HCT116 (cell line): ENCODE results near the gene TAL1. TPM values are rescaled to one million over a fixed set of nuclear protein-coding genes. Genes with fewer than 3 reads are reported as not detected.
A peak's percentile ranks its signal among the peaks of the same experiment; 100 is the strongest.

Source experiments
- ATAC-seq: fragments of 200-7000 bp; cut with Tn5 transposase; 2 replicates; pipeline ENCODE4 v1.9.1; 2020; ENCODE audit warnings: mild to moderate bottlenecking, moderate library complexity
- BruUV-seq: library from RNA; stranded (reverse); fragments of 400-500 nt; replicated peaks from 2 replicates; lab custom pipeline; 2021; lab: Mats Ljungman, UMichigan
- CTCF ChIA-PET: fragments of 300-600 bp; sonication (Branson Sonifier 250); formaldehyde crosslinking; loops from one replicate; lab custom pipeline; 2021; ENCODE audit warnings: antibody characterized with exemption; lab: Charles Lee
- POLR2A ChIA-PET: fragments of 300-600, 350-600 bp; sonication (Branson Sonifier 250); formaldehyde crosslinking; loops from one replicate; lab custom pipeline; 2021; ENCODE audit warnings: antibody characterized with exemption; lab: Charles Lee
- RAD21 ChIA-PET, 2 experiments: fragments of 300-600 bp; sonication (Branson Sonifier 250); formaldehyde crosslinking; loops; one replicate each; lab custom pipeline; 2023; ENCODE audit warnings: low total read pairs in 2 of 2; ENCODE audit not compliant: uncharacterized antibody in 2 of 2, unreplicated experiment in 2 of 2, low non-redundant PET in 1 of 2; lab: Charles Lee
- DNase-seq: peaks from one replicate; pipeline ENCODE4 v3.0.0-alpha.2; 2010; ENCODE audit warnings: low read depth, low spot score
- H2AFZ ChIP-seq: fragments of 200-600 bp; shearing (Covaris generic), sonication (generic); 2 replicates; pipeline ENCODE4 v1.6.1; 2017; ENCODE audit warnings: low read depth, mixed run types, mixed read lengths, antibody characterized with exemption, low read length; ENCODE audit not compliant: poor library complexity, severe bottlenecking
- H3K27ac ChIP-seq: 2 replicates; pipeline ENCODE4 v1.5.1; 2012; ENCODE audit warnings: low read depth, low read length
- H3K27me3 ChIP-seq: fragments of 200-600 bp; sonication (generic); 2 replicates; pipeline ENCODE4 v1.6.1; 2016; ENCODE audit warnings: mixed run types, low read length, mixed read lengths; ENCODE audit not compliant: insufficient read depth
- H3K36me3 ChIP-seq, 2 experiments: fragments of 200-500 bp in 1 of 2; fragments of 200-600 bp in 1 of 2; sonication (Bioruptor generic) in 1 of 2; sonication (generic) in 1 of 2; 2 replicates each; pipeline versions ENCODE4 v1.5.1 to v1.6.1; 2014 to 2016; ENCODE audit warnings: low read length in 2 of 2, inconsistent platforms in 1 of 2, mixed read lengths in 1 of 2, mixed run types in 1 of 2; ENCODE audit not compliant: insufficient read depth in 2 of 2, control insufficient read depth in 1 of 2
- H3K4me1 ChIP-seq, 2 experiments: fragments of 200-600 bp in 1 of 2; sonication (generic) in 1 of 2; 2 replicates each; pipeline versions ENCODE4 v1.5.1 to v1.6.1; 2012 to 2017; ENCODE audit warnings: low read length in 2 of 2, inconsistent platforms in 1 of 2, mild to moderate bottlenecking in 1 of 2, mixed read lengths in 1 of 2, mixed run types in 1 of 2, moderate library complexity in 1 of 2; ENCODE audit not compliant: insufficient read depth in 2 of 2, control insufficient read depth in 1 of 2
- H3K4me2 ChIP-seq: fragments of 200-600 bp; sonication (generic); 2 replicates; pipeline ENCODE4 v1.6.1; 2017; ENCODE audit warnings: mixed run types, low read length, mixed read lengths
- H3K4me3 ChIP-seq, 2 experiments: fragments of 200-600 bp in 1 of 2; sonication (generic) in 1 of 2; replicated peaks in 1 of 2; 2 replicates each; pipeline ENCODE4 v1.5.1; 2011 to 2016; ENCODE audit warnings: low read length in 2 of 2, control low read depth in 1 of 2, low read depth in 1 of 2, mild to moderate bottlenecking in 1 of 2, mixed read lengths in 1 of 2, mixed run types in 1 of 2
- H3K79me2 ChIP-seq: fragments of 200-600 bp; sonication (generic); 2 replicates; pipeline ENCODE4 v1.6.1; 2017; ENCODE audit warnings: mild to moderate bottlenecking, mixed run types, low read length, moderate library complexity, mixed read lengths; ENCODE audit not compliant: insufficient read depth
- H3K9ac ChIP-seq: fragments of 200-600 bp; sonication (generic); 2 replicates; pipeline ENCODE4 v1.6.1; 2016; ENCODE audit warnings: low read length, mixed read lengths
- H3K9me2 ChIP-seq: fragments of 200-600 bp; sonication (generic), shearing (Covaris generic); 2 replicates; pipeline ENCODE4 v1.6.1; 2017; ENCODE audit warnings: mixed run types, mild to moderate bottlenecking, moderate library complexity; ENCODE audit not compliant: insufficient read depth
- H3K9me3 ChIP-seq, 2 experiments: fragments of 200-500 bp in 1 of 2; fragments of 200-600 bp in 1 of 2; sonication (Bioruptor generic) in 1 of 2; sonication (generic) in 1 of 2; 2 replicates each; pipeline ENCODE4 v1.6.1; 2014 to 2017; ENCODE audit warnings: low read length in 2 of 2, mixed read lengths in 2 of 2, inconsistent platforms in 1 of 2, low read depth in 1 of 2, mild to moderate bottlenecking in 1 of 2, mixed run types in 1 of 2, moderate library complexity in 1 of 2; ENCODE audit not compliant: control insufficient read depth in 1 of 2, insufficient read depth in 1 of 2
- H4K20me1 ChIP-seq: fragments of 200-600 bp; sonication (generic), shearing (Covaris generic); 2 replicates; pipeline ENCODE4 v1.6.1; 2017; ENCODE audit warnings: mixed run types, mild to moderate bottlenecking, moderate library complexity; ENCODE audit not compliant: insufficient read depth
- ATF3 ChIP-seq: IDR thresholded peaks from 2 replicates; pipeline ENCODE4 v1.6.1; 2012
- CBX3 ChIP-seq: IDR thresholded peaks from 2 replicates; pipeline ENCODE4 v1.6.1; 2012; ENCODE audit warnings: low read depth
- CEBPB ChIP-seq: IDR thresholded peaks from 2 replicates; pipeline ENCODE4 v1.6.1; 2012; ENCODE audit warnings: low read depth
- EGR1 ChIP-seq: IDR thresholded peaks from 2 replicates; pipeline ENCODE4 v1.6.1; 2012; ENCODE audit warnings: low read depth
- EZH2 ChIP-seq: fragments of 200-600 bp; sonication (generic); IDR thresholded peaks from 2 replicates; pipeline ENCODE4 v1.6.1; 2017; ENCODE audit warnings: antibody characterized with exemption, mixed run types
- FOSL1 ChIP-seq: IDR thresholded peaks from 2 replicates; pipeline ENCODE4 v1.6.1; 2012; ENCODE audit warnings: low read depth
- JUND ChIP-seq: IDR thresholded peaks from 2 replicates; pipeline ENCODE4 v1.6.1; 2012
- MAX ChIP-seq: IDR thresholded peaks from 2 replicates; pipeline ENCODE4 v1.6.1; 2012
- RAD21 ChIP-seq: IDR thresholded peaks from 2 replicates; pipeline ENCODE4 v1.6.1; 2012; ENCODE audit warnings: low read depth, mild to moderate bottlenecking
- SIN3A ChIP-seq: IDR thresholded peaks from 2 replicates; pipeline ENCODE4 v1.6.1; 2012; ENCODE audit warnings: low read depth
- SP1 ChIP-seq: IDR thresholded peaks from 2 replicates; pipeline ENCODE4 v1.6.1; 2012; ENCODE audit warnings: low read depth
- TCF7L2 ChIP-seq: IDR thresholded peaks from 2 replicates; pipeline ENCODE4 v1.7.0; 2011; ENCODE audit warnings: borderline replicate concordance, inconsistent platforms; ENCODE audit not compliant: insufficient read depth, insufficient read length; ENCODE audit errors: extremely low read depth
- ZNF274 ChIP-seq: fragments of 200-500 bp; sonication (Bioruptor generic); IDR thresholded peaks from 2 replicates; pipeline ENCODE4 v1.6.1; 2014; ENCODE audit warnings: mild to moderate bottlenecking, low read depth, low read length, inconsistent platforms
- intact Hi-C: fragments of 100-400 bp; cut with micrococcal nuclease; formaldehyde crosslinking; loops from 2 replicates; pipeline ENCODE4 v1.10.0; 2022
- total RNA-seq: library from RNA; stranded (reverse); gene quantifications from one replicate; pipeline ENCODE4 v1.2.1, GENCODE V29; 2021; ENCODE audit not compliant: unreplicated experiment
- TF ChIP-seq, protein P1 (sequence below): IDR thresholded peaks from 2 replicates; pipeline ENCODE4 v1.6.1; 2012; ENCODE audit warnings: low read depth
- TF ChIP-seq, protein P2 (sequence below): IDR thresholded peaks from 2 replicates; pipeline ENCODE4 v1.6.1; 2011; ENCODE audit warnings: mild to moderate bottlenecking, low read length, moderate library complexity; ENCODE audit not compliant: insufficient replicate concordance; ENCODE audit errors: extremely low read depth
- TF ChIP-seq, protein P3 (sequence below), 3 experiments: fragments of 200-600 bp in 1 of 3; sonication (generic) in 1 of 3; IDR thresholded peaks in 2 of 3; conservative IDR thresholded peaks in 1 of 3; 2 replicates each; pipeline ENCODE4 v1.5.1; 2012 to 2017; ENCODE audit warnings: low read depth in 2 of 3, low read length in 2 of 3, antibody characterized with exemption in 1 of 3, borderline replicate concordance in 1 of 3, control low read depth in 1 of 3, mild to moderate bottlenecking in 1 of 3, mixed read lengths in 1 of 3, mixed run types in 1 of 3, moderate library complexity in 1 of 3; ENCODE audit not compliant: insufficient read depth in 1 of 3

TAL1 gene
- total RNA-seq, 1 experiment from 2014 or later: 0.05 TPM

DNA sequence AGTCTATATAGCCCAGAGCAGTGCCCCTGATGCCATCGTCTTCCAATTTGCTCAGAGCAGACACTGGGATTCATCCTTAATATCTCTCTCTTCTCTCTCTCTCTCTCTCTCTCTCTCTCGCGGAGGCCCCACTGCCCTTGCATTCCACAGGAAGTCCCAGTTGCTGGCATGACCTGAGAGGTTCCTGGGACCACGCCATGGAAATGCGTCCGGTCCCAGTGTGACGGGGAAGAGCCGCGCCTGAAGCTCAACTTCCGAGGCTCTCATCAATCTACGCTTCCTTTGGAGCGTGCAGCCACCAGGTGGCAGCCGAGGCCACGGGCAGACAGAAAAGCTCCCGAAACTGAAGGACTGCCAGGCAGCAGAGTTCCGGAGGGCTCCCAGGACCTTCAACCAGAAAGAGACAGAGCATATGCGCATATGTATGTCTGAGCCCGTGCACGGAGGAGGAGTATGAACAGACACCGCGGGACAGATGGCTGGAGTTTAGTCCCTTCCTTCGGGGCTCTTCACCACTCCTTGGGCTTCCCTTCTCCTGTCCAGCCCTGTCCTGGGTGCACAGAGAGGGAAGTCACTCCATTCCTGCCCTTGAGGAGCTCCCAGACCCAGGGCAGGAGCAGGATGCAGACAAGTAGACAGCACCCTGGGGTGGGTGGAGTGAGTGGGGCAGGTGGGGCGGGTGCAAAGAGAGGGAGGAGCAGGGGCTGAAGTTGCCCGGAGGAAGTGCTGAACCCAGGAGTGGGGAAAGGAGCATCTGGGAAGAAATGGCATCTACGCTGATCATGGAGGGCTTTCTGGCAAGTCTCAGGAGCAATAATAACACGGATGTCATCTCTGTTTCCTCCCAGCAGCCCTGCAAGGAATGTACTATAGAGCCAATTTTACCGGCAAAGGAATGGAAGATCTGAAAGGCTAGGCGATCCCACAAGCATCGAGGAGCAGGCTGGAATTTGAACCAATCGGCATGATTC, 52.7 kb downstream of the TAL1 start:
- Histone ChIP-seq H3K4me2 (peak overlapping the region; percentile 98), H3K9ac (peak overlapping the region; percentile 62), H3K36me3 (no peaks in the 10 kb centered on the region), H3K4me1 (peaks cover 4 to 26% of the 10 kb centered on the region in 2 experiments), H3K27ac (peak overlapping the region; percentile 41), H3K27me3 (no peaks in the 10 kb centered on the region), H2AFZ (no peak overlapping the region), H4K20me1 (no peaks in the 10 kb centered on the region), H3K79me2 (no peaks in the 10 kb centered on the region), H3K4me3 (peak overlapping the region; percentile 49 to 65), H3K9me2 (no peaks in the 10 kb centered on the region), H3K9me3 (no peaks in the 10 kb centered on the region)
- POLR2A ChIA-PET: interaction anchor here (0.6 to 1.7 kb wide), 8 partner anchors 12 to 460 kb away, joined by 3 to 4 read pairs (median 4); partner anchors contain the start of genes FOXD2 and STIL
- RAD21 ChIA-PET: interaction anchor here (0.6 to 1.3 kb wide), 5 partner anchors 59 to 531 kb away, joined by 3 to 6 read pairs (median 3); partner anchors contain the start of gene FOXD2 (in 1 of the 2)
- no TSS peak for BruUV-seq
- peak; percentile 89 for DNase-seq
- ATAC-seq: peak; percentile 81
- CTCF ChIA-PET: interaction anchor here (0.6 to 2.6 kb wide), 24 partner anchors 9 to 575 kb away, joined by 3 to 31 read pairs (median 4); partner anchors contain the start of genes FOXD2, MKNK1 and PDZK1IP1
- intact Hi-C loops: loop anchor here (1.0 to 10.0 kb wide), 5 partner anchors 83 to 548 kb away; no protein-coding TSS in a partner anchor
- TF ChIP-seq ZNF274 (no peak), JUND (no peak), CBX3 (no peak), EZH2 (no peak), EGR1 (no peak), MAX (no peak; the same call in 1 of the 2 replicates), ATF3 (no peak), RAD21 (peak; percentile 95), CEBPB (no peak), SIN3A (no peak), TCF7L2 (peak; percentile 41), SP1 (no peak; the same call in 1 of the 2 replicates), FOSL1 (no peak)
- TF ChIP-seq, protein P1, sequence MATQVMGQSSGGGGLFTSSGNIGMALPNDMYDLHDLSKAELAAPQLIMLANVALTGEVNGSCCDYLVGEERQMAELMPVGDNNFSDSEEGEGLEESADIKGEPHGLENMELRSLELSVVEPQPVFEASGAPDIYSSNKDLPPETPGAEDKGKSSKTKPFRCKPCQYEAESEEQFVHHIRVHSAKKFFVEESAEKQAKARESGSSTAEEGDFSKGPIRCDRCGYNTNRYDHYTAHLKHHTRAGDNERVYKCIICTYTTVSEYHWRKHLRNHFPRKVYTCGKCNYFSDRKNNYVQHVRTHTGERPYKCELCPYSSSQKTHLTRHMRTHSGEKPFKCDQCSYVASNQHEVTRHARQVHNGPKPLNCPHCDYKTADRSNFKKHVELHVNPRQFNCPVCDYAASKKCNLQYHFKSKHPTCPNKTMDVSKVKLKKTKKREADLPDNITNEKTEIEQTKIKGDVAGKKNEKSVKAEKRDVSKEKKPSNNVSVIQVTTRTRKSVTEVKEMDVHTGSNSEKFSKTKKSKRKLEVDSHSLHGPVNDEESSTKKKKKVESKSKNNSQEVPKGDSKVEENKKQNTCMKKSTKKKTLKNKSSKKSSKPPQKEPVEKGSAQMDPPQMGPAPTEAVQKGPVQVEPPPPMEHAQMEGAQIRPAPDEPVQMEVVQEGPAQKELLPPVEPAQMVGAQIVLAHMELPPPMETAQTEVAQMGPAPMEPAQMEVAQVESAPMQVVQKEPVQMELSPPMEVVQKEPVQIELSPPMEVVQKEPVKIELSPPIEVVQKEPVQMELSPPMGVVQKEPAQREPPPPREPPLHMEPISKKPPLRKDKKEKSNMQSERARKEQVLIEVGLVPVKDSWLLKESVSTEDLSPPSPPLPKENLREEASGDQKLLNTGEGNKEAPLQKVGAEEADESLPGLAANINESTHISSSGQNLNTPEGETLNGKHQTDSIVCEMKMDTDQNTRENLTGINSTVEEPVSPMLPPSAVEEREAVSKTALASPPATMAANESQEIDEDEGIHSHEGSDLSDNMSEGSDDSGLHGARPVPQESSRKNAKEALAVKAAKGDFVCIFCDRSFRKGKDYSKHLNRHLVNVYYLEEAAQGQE: no peak
- TF ChIP-seq, protein P2, sequence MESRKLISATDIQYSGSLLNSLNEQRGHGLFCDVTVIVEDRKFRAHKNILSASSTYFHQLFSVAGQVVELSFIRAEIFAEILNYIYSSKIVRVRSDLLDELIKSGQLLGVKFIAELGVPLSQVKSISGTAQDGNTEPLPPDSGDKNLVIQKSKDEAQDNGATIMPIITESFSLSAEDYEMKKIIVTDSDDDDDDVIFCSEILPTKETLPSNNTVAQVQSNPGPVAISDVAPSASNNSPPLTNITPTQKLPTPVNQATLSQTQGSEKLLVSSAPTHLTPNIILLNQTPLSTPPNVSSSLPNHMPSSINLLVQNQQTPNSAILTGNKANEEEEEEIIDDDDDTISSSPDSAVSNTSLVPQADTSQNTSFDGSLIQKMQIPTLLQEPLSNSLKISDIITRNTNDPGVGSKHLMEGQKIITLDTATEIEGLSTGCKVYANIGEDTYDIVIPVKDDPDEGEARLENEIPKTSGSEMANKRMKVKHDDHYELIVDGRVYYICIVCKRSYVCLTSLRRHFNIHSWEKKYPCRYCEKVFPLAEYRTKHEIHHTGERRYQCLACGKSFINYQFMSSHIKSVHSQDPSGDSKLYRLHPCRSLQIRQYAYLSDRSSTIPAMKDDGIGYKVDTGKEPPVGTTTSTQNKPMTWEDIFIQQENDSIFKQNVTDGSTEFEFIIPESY: no peak
- TF ChIP-seq, protein P3, sequence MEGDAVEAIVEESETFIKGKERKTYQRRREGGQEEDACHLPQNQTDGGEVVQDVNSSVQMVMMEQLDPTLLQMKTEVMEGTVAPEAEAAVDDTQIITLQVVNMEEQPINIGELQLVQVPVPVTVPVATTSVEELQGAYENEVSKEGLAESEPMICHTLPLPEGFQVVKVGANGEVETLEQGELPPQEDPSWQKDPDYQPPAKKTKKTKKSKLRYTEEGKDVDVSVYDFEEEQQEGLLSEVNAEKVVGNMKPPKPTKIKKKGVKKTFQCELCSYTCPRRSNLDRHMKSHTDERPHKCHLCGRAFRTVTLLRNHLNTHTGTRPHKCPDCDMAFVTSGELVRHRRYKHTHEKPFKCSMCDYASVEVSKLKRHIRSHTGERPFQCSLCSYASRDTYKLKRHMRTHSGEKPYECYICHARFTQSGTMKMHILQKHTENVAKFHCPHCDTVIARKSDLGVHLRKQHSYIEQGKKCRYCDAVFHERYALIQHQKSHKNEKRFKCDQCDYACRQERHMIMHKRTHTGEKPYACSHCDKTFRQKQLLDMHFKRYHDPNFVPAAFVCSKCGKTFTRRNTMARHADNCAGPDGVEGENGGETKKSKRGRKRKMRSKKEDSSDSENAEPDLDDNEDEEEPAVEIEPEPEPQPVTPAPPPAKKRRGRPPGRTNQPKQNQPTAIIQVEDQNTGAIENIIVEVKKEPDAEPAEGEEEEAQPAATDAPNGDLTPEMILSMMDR (IDR thresholded peaks at IDR 0.05 in 2 of 3, conservative IDR thresholded peaks at IDR 0.05 in 1 of 3; ENCODE audit: borderline replicate concordance in 1 of 3, insufficient read depth in 1 of 3, low read depth in 2 of 3, low read length in 2 of 3): peak; percentile 89 to 95 (median 89)
